ENCODE measurements around the gene TP53INP2. TPM values are rescaled to one million over a fixed set of nuclear protein-coding genes. Genes with fewer than 3 reads are reported as not detected.

The TP53INP2 gene
- total and polyA plus RNA-seq, 2 experiments from 2014 or later: 2.7 to 3.3 TPM

DNA sequence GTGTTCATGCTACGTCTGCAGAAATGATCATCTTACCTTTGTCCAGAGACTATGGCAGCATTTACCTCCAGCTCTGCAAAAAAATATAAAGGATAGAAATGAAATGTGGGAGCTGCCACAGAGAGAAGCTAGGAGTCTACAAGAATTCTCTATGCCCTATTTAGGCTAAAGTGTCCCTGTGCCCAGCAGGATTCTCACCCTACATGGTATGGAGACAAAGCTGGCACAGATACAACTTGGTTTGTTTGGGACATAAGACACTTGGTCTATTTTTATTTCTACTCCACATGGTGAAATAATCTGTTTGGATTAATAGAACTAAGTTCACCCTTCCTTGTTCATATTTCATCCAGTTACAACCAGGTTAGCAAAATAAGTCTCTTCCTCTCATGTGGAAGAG is 28.4 kb downstream of the TP53INP2 start:
- no peak overlapping the region for H2AFZ ChIP-seq
- no peak overlapping the region for H3K27ac ChIP-seq (ENCODE audit: low read depth)
- H3K27me3 ChIP-seq (ENCODE audit: insufficient read depth): no peaks in the 10 kb centered on the region
- Mint-ChIP-seq H3K27me3 (ENCODE audit: insufficient read depth, low read depth, poor library complexity) (peaks cover 2% of the 10 kb centered on the region), H3K27ac (no peak overlapping the region), H3K4me3 (no peak overlapping the region), H3K36me3 (ENCODE audit: low read depth) (no peaks in the 10 kb centered on the region), H3K9me3 (no peaks in the 10 kb centered on the region), H3K4me1 (no peaks in the 10 kb centered on the region)
- no peaks in the 10 kb centered on the region for H3F3A ChIP-seq (replicated peaks; ENCODE audit: low read depth)
- DNase-seq (ENCODE audit: low spot score) (no peak), ATAC-seq (no peak)
- H3K4me1 ChIP-seq (ENCODE audit: insufficient read depth): no peaks in the 10 kb centered on the region
- H3K36me3 ChIP-seq (ENCODE audit: insufficient read depth): no peaks in the 10 kb centered on the region
- no peaks in the 10 kb centered on the region for H4K20me1 ChIP-seq (replicated peaks; ENCODE audit: insufficient read depth)
- no peaks in the 10 kb centered on the region for H3K79me2 ChIP-seq (replicated peaks; ENCODE audit: insufficient read depth)
- no peak overlapping the region for H3K4me3 ChIP-seq
- no peak overlapping the region for H3K4me2 ChIP-seq
- no peaks in the 10 kb centered on the region for H3K9me2 ChIP-seq (ENCODE audit: insufficient read depth)
- TF ChIP-seq ZNF331 (CRISPR knock-in tag; IDR thresholded peaks at IDR 0.05; ENCODE audit: low read depth): no peak
- TF ChIP-seq, protein P1, sequence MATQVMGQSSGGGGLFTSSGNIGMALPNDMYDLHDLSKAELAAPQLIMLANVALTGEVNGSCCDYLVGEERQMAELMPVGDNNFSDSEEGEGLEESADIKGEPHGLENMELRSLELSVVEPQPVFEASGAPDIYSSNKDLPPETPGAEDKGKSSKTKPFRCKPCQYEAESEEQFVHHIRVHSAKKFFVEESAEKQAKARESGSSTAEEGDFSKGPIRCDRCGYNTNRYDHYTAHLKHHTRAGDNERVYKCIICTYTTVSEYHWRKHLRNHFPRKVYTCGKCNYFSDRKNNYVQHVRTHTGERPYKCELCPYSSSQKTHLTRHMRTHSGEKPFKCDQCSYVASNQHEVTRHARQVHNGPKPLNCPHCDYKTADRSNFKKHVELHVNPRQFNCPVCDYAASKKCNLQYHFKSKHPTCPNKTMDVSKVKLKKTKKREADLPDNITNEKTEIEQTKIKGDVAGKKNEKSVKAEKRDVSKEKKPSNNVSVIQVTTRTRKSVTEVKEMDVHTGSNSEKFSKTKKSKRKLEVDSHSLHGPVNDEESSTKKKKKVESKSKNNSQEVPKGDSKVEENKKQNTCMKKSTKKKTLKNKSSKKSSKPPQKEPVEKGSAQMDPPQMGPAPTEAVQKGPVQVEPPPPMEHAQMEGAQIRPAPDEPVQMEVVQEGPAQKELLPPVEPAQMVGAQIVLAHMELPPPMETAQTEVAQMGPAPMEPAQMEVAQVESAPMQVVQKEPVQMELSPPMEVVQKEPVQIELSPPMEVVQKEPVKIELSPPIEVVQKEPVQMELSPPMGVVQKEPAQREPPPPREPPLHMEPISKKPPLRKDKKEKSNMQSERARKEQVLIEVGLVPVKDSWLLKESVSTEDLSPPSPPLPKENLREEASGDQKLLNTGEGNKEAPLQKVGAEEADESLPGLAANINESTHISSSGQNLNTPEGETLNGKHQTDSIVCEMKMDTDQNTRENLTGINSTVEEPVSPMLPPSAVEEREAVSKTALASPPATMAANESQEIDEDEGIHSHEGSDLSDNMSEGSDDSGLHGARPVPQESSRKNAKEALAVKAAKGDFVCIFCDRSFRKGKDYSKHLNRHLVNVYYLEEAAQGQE (IDR thresholded peaks at IDR 0.05; ENCODE audit: unreplicated experiment): no peak
- TF ChIP-seq, protein P2, sequence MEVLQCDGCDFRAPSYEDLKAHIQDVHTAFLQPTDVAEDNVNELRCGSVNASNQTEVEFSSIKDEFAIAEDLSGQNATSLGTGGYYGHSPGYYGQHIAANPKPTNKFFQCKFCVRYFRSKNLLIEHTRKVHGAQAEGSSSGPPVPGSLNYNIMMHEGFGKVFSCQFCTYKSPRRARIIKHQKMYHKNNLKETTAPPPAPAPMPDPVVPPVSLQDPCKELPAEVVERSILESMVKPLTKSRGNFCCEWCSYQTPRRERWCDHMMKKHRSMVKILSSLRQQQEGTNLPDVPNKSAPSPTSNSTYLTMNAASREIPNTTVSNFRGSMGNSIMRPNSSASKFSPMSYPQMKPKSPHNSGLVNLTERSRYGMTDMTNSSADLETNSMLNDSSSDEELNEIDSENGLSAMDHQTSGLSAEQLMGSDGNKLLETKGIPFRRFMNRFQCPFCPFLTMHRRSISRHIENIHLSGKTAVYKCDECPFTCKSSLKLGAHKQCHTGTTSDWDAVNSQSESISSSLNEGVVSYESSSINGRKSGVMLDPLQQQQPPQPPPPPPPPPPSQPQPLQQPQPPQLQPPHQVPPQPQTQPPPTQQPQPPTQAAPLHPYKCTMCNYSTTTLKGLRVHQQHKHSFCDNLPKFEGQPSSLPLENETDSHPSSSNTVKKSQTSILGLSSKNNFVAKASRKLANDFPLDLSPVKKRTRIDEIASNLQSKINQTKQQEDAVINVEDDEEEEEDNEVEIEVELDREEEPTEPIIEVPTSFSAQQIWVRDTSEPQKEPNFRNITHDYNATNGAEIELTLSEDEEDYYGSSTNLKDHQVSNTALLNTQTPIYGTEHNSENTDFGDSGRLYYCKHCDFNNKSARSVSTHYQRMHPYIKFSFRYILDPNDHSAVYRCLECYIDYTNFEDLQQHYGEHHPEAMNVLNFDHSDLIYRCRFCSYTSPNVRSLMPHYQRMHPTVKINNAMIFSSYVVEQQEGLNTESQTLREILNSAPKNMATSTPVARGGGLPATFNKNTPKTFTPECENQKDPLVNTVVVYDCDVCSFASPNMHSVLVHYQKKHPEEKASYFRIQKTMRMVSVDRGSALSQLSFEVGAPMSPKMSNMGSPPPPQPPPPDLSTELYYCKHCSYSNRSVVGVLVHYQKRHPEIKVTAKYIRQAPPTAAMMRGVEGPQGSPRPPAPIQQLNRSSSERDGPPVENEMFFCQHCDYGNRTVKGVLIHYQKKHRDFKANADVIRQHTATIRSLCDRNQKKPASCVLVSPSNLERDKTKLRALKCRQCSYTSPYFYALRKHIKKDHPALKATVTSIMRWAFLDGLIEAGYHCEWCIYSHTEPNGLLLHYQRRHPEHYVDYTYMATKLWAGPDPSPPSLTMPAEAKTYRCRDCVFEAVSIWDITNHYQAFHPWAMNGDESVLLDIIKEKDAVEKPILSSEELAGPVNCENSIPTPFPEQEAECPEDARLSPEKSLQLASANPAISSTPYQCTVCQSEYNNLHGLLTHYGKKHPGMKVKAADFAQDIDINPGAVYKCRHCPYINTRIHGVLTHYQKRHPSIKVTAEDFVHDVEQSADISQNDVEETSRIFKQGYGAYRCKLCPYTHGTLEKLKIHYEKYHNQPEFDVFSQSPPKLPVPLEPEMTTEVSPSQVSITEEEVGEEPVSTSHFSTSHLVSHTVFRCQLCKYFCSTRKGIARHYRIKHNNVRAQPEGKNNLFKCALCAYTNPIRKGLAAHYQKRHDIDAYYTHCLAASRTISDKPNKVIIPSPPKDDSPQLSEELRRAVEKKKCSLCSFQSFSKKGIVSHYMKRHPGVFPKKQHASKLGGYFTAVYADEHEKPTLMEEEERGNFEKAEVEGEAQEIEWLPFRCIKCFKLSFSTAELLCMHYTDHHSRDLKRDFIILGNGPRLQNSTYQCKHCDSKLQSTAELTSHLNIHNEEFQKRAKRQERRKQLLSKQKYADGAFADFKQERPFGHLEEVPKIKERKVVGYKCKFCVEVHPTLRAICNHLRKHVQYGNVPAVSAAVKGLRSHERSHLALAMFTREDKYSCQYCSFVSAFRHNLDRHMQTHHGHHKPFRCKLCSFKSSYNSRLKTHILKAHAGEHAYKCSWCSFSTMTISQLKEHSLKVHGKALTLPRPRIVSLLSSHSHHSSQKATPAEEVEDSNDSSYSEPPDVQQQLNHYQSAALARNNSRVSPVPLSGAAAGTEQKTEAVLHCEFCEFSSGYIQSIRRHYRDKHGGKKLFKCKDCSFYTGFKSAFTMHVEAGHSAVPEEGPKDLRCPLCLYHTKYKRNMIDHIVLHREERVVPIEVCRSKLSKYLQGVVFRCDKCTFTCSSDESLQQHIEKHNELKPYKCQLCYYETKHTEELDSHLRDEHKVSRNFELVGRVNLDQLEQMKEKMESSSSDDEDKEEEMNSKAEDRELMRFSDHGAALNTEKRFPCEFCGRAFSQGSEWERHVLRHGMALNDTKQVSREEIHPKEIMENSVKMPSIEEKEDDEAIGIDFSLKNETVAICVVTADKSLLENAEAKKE (CRISPR knock-in tag; IDR thresholded peaks at IDR 0.05): no peak
- no peak for TF ChIP-seq NANOG (IDR thresholded peaks at IDR 0.05; ENCODE audit: borderline replicate concordance)
- no peak for TF ChIP-seq EZH2 (IDR thresholded peaks at IDR 0.05; ENCODE audit: low read depth, unreplicated experiment)
- TF ChIP-seq POLR2AphosphoS5 (IDR thresholded peaks at IDR 0.05; ENCODE audit: low read depth): no peak
